Heart left ventricle (tissue), 13 donors: ENCODE data around the gene RCC1.

Experiments used
- POLR2A ChIP-seq, 2 donors: fragments of 450-650 bp; IDR thresholded peaks; one replicate each; pipeline ENCODE4 v1.6.1; 2017; ENCODE audit warnings: antibody characterized with exemption in 2 of 2, mild to moderate bottlenecking in 2 of 2, moderate library complexity in 2 of 2
- TF ChIP-seq, protein P1 (sequence below), 12 donors: fragments of 200-600 bp; sonication (generic) in 4 of 12; IDR thresholded peaks; one replicate each; pipeline versions ENCODE4 v1.5.0 to v1.8.0; 2018 to 2022; ENCODE audit warnings: antibody characterized with exemption in 12 of 12, mild to moderate bottlenecking in 5 of 12
- donor health status: ischemic (EF 13 %, LVEDD 7.1; RV severe dilation, severe dysfunction).
- donor health status: DM: no; HTN: yes; CAD: no.
- donor health status: DM: no; HTN: no; CAD: no.
- donor health status: ischemic (EF 25% LVEDD 6.9; RV normal size, moderate dysfunction).
- donor health status: ischemic (EF 25% LVEDD 5.7; RV mildly dilated, moderate dysfunction).
- donor health status: ischemic (EF 35%, LVEDD 5.7; RV mildly dilated, moderate dysfunction).
- donor health status: nonischemic (EF 11% LVEDD 7.7; RV severe dilation, severe dysfunction).
- donor health status: DM: yes; HTN: yes; CAD: no.
- donor health status: PGD.
- donor health status: ischemic (EF 29% LVEDD 5.4; RV normal size, mild dysfunction).
- donor health status: nonischemic (EF 23%, LVEDD 6.1; RV moderate dilation, normal function).

DNA sequence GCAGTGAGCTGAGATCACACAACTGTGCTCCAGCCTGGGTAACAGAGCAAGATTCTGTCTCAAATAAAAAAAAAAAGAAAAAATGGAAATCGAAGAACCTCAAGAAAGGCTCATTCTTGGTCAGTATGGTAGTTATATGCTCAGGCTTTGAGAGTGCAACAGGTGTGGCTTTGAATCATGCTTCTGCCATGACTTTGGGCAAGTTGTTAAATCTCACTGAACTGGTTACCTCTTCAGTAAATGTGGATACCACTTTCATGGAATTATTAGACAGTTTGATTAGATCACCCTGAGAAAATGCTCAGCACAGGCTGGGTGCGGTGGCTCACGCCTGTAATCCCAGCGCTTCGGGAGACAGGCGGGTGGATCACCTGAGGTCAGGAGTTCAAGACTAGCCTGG is 59.9 kb downstream of the RCC1 start:
- TF ChIP-seq, protein P1, sequence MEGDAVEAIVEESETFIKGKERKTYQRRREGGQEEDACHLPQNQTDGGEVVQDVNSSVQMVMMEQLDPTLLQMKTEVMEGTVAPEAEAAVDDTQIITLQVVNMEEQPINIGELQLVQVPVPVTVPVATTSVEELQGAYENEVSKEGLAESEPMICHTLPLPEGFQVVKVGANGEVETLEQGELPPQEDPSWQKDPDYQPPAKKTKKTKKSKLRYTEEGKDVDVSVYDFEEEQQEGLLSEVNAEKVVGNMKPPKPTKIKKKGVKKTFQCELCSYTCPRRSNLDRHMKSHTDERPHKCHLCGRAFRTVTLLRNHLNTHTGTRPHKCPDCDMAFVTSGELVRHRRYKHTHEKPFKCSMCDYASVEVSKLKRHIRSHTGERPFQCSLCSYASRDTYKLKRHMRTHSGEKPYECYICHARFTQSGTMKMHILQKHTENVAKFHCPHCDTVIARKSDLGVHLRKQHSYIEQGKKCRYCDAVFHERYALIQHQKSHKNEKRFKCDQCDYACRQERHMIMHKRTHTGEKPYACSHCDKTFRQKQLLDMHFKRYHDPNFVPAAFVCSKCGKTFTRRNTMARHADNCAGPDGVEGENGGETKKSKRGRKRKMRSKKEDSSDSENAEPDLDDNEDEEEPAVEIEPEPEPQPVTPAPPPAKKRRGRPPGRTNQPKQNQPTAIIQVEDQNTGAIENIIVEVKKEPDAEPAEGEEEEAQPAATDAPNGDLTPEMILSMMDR (IDR thresholded peaks at IDR 0.05): no peak
- TF ChIP-seq POLR2A (IDR thresholded peaks at IDR 0.05): no peak
